Mesenchymal stem cell (in vitro differentiated cells and primary cell): Measurements from ENCODE around the gene DCAF16.

Experiments
- DNase-seq: peaks from one replicate; pipeline ENCODE4 v3.0.0-alpha.2; 2013
- H2AFZ ChIP-seq: one replicate; pipeline ENCODE4 v1.6.1; 2013; ENCODE audit warnings: low read depth, mild to moderate bottlenecking, control low read depth, inconsistent platforms, low read length, moderate library complexity
- H2AK5ac ChIP-seq: 2 replicates; pipeline ENCODE4 v1.6.1; 2013; ENCODE audit warnings: low read length, moderate library complexity, mild to moderate bottlenecking, inconsistent platforms; ENCODE audit not compliant: severe bottlenecking
- H2BK120ac ChIP-seq: one replicate; pipeline ENCODE4 v1.6.1; 2013; ENCODE audit warnings: low read depth, mild to moderate bottlenecking, inconsistent platforms, low read length, moderate library complexity
- H2BK12ac ChIP-seq, 2 experiments: one replicate each; pipeline ENCODE4 v1.6.1; 2013; ENCODE audit warnings: inconsistent platforms in 2 of 2, low read length in 2 of 2, mild to moderate bottlenecking in 2 of 2, moderate library complexity in 2 of 2, control low read depth in 1 of 2
- H2BK15ac ChIP-seq: one replicate; pipeline ENCODE4 v1.6.1; 2013; ENCODE audit warnings: mild to moderate bottlenecking, low read depth, inconsistent platforms; ENCODE audit not compliant: poor library complexity, severe bottlenecking
- H2BK5ac ChIP-seq: 2 replicates; pipeline ENCODE4 v1.6.1; 2013; ENCODE audit warnings: low read depth, mild to moderate bottlenecking, low read length, control low read depth, inconsistent platforms; ENCODE audit not compliant: poor library complexity, severe bottlenecking
- H3K14ac ChIP-seq, 2 experiments: one replicate each; pipeline ENCODE4 v1.6.1; 2013; ENCODE audit warnings: inconsistent platforms in 2 of 2, low read length in 2 of 2, control low read depth in 1 of 2, mild to moderate bottlenecking in 1 of 2, moderate library complexity in 1 of 2
- H3K18ac ChIP-seq, 2 experiments: one replicate each; pipeline ENCODE4 v1.6.1; 2013; ENCODE audit warnings: inconsistent platforms in 2 of 2, low read length in 2 of 2, control low read depth in 1 of 2, low read depth in 1 of 2, mild to moderate bottlenecking in 1 of 2
- H3K23ac ChIP-seq, 2 experiments: one replicate each; pipeline ENCODE4 v1.6.1; 2013; ENCODE audit warnings: inconsistent platforms in 2 of 2, low read length in 2 of 2, mild to moderate bottlenecking in 2 of 2, moderate library complexity in 2 of 2, control low read depth in 1 of 2
- H3K27ac ChIP-seq: 2 replicates; pipeline ENCODE4 v1.5.1; 2013; ENCODE audit warnings: mild to moderate bottlenecking, moderate library complexity, low read length, control low read depth, inconsistent platforms; ENCODE audit not compliant: poor library complexity, severe bottlenecking
- H3K27me3 ChIP-seq, 2 experiments: 2 replicates each; pipeline versions ENCODE4 v1.6.1 to v1.7.0; 2013; ENCODE audit warnings: low read length in 2 of 2, mild to moderate bottlenecking in 2 of 2, moderate library complexity in 2 of 2, control low read depth in 1 of 2, inconsistent platforms in 1 of 2; ENCODE audit not compliant: control insufficient read depth in 1 of 2, insufficient read depth in 1 of 2
- H3K36me3 ChIP-seq, 2 experiments: 2 replicates each; pipeline versions ENCODE4 v1.6.1 to v1.7.0; 2013; ENCODE audit warnings: low read length in 2 of 2, control low read depth in 1 of 2, inconsistent platforms in 1 of 2, low read depth in 1 of 2, mild to moderate bottlenecking in 1 of 2; ENCODE audit not compliant: insufficient read depth in 2 of 2, control insufficient read depth in 1 of 2
- H3K4ac ChIP-seq, 2 experiments: one replicate each; pipeline ENCODE4 v1.6.1; 2013; ENCODE audit warnings: inconsistent platforms in 2 of 2, low read length in 2 of 2, mild to moderate bottlenecking in 2 of 2, moderate library complexity in 2 of 2, control low read depth in 1 of 2, low read depth in 1 of 2
- H3K4me1 ChIP-seq: 2 replicates; pipeline ENCODE4 v1.6.1; 2013; ENCODE audit warnings: low read depth, low read length, control low read depth; ENCODE audit not compliant: control insufficient read depth, insufficient read depth
- H3K4me2 ChIP-seq: 2 replicates; pipeline ENCODE4 v1.6.1; 2013; ENCODE audit warnings: low read length, mild to moderate bottlenecking, inconsistent platforms; ENCODE audit not compliant: poor library complexity, severe bottlenecking
- H3K4me3 ChIP-seq, 2 experiments: 2 replicates each; pipeline versions ENCODE4 v1.5.1 to v1.7.0; 2013; ENCODE audit warnings: low read length in 2 of 2, mild to moderate bottlenecking in 2 of 2, control low read depth in 1 of 2, low read depth in 1 of 2; ENCODE audit not compliant: insufficient read depth in 1 of 2
- H3K79me1 ChIP-seq: replicated peaks from 2 replicates; pipeline ENCODE4 v1.6.1; 2013; ENCODE audit warnings: mild to moderate bottlenecking, control low read depth, low read length, inconsistent platforms; ENCODE audit not compliant: poor library complexity, severe bottlenecking
- H3K9ac ChIP-seq: 2 replicates; pipeline ENCODE4 v1.7.0; 2013; ENCODE audit warnings: mild to moderate bottlenecking, low read length, moderate library complexity
- H3K9me3 ChIP-seq: 2 replicates; pipeline ENCODE4 v1.7.0; 2013; ENCODE audit warnings: mild to moderate bottlenecking, low read length; ENCODE audit not compliant: control insufficient read depth
- H4K8ac ChIP-seq: one replicate; pipeline ENCODE4 v1.6.1; 2013; ENCODE audit warnings: inconsistent platforms, mild to moderate bottlenecking, low read length, moderate library complexity
- H4K91ac ChIP-seq: one replicate; pipeline ENCODE4 v1.6.1; 2013; ENCODE audit warnings: mild to moderate bottlenecking, low read length, inconsistent platforms
- WGBS: methylation state at CpG from one replicate; pipeline ENCODE4 v1.1.7; 2013; ENCODE audit warnings: mixed read lengths; 5-methylcytosine and 5-hydroxymethylcytosine counted together

DCAF16 gene

GRCh38 chr4:17797808-17798207, 12.7 kb downstream of the DCAF16 start:
- H3K14ac ChIP-seq, result no peak overlapping the region
- H3K27ac ChIP-seq, result no peak overlapping the region
- no peak overlapping the region for H2AK5ac ChIP-seq
- H3K4me1 ChIP-seq, result no peaks in the 10 kb centered on the region
- no peak overlapping the region for H3K4me3 ChIP-seq
- no peak overlapping the region for H2BK15ac ChIP-seq
- H2BK5ac ChIP-seq, result no peak overlapping the region
- H3K9me3 ChIP-seq, result no peaks in the 10 kb centered on the region
- peaks cover 17% of the 10 kb centered on the region for H3K79me1 ChIP-seq
- H3K23ac ChIP-seq, result no peak overlapping the region
- no peak overlapping the region for H3K18ac ChIP-seq
- H3K9ac ChIP-seq, result no peak overlapping the region
- no peak overlapping the region for H4K91ac ChIP-seq
- H3K4ac ChIP-seq, result no peak overlapping the region
- DNase-seq, result no peak
- no peak overlapping the region for H3K4me2 ChIP-seq
- H2BK12ac ChIP-seq, result no peak overlapping the region
- no peak overlapping the region for H4K8ac ChIP-seq
- H2BK120ac ChIP-seq, result no peak overlapping the region
- no peak overlapping the region for H2AFZ ChIP-seq
- no peaks in the 10 kb centered on the region for H3K27me3 ChIP-seq
- peaks cover 3 to 59% of the 10 kb centered on the region in 2 experiments for H3K36me3 ChIP-seq
- WGBS, result 100% methylated on average over 1 of the region's 1 CpG

DNA sequence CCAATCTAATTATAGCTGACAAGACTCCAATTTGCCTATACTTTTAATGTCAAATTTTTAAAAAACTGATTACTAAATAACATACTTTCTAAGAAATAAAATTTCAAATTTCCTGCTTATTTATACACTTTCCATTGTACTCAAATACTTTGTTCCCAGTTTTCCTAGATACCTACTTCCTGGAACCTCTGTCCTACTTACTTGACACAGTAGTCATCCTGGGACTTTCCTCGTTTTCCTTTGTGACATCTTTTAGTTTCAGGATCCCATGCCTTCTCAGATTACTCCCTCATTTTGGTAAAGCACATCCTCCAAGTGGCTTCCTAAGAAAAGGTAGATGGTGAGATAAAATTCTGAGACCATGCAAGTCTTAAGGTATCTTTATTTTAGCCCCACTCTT, 15.8 kb downstream of the DCAF16 start:
- 67% methylated on average over 1 of the region's 1 CpG for WGBS
- no peak overlapping the region for H2AK5ac ChIP-seq
- no peak overlapping the region for H4K91ac ChIP-seq
- no peaks in the 10 kb centered on the region for H3K27me3 ChIP-seq
- no peaks in the 10 kb centered on the region for H3K4me1 ChIP-seq
- no peak overlapping the region for H3K23ac ChIP-seq
- H3K18ac ChIP-seq, result no peak overlapping the region
- no peak overlapping the region for H3K14ac ChIP-seq
- no peak overlapping the region for H3K4me2 ChIP-seq
- no peak overlapping the region for H3K9ac ChIP-seq
- H3K9me3 ChIP-seq, result no peaks in the 10 kb centered on the region
- no peak overlapping the region for H2BK5ac ChIP-seq
- H3K36me3 ChIP-seq, result peaks cover 3 to 38% of the 10 kb centered on the region in 2 experiments
- H3K79me1 ChIP-seq, result peaks cover 17% of the 10 kb centered on the region
- no peak overlapping the region for H4K8ac ChIP-seq
- no peak for DNase-seq
- no peak overlapping the region for H2BK120ac ChIP-seq
- no peak overlapping the region for H2AFZ ChIP-seq
- H2BK15ac ChIP-seq, result no peak overlapping the region
- H3K4me3 ChIP-seq, result no peak overlapping the region
- H2BK12ac ChIP-seq, result no peak overlapping the region
- no peak overlapping the region for H3K27ac ChIP-seq
- no peak overlapping the region for H3K4ac ChIP-seq

DNA sequence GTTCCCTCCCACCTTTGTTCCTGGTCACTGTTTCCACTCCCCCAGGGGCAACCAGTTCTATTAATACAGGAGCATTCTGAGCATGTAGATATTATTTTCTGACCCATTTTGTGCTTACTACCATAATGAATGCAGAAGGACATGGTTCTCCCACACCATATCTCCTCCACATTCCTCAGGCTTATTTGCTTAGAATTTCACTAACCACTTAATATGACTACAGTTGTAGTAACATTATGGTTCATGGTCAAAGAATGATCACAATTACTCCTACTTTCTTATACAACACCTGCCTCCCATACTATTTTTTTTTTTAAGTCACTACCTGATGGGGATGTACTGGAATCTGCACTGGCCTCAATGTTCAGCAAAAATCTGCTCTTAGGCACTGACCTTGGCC, 21.6 kb downstream of the DCAF16 start:
- Histone ChIP-seq H2AK5ac (no peak overlapping the region), H4K8ac (no peak overlapping the region), H3K27ac (no peak overlapping the region), H3K4ac (no peak overlapping the region), H3K14ac (no peak overlapping the region), H3K36me3 (peaks cover 0 to 6% of the 10 kb centered on the region in 2 experiments), H3K4me3 (no peak overlapping the region), H3K18ac (no peak overlapping the region), H2BK15ac (no peak overlapping the region), H3K9ac (no peak overlapping the region), H3K4me1 (no peaks in the 10 kb centered on the region), H3K23ac (no peak overlapping the region), H3K4me2 (no peak overlapping the region), H2AFZ (no peak overlapping the region), H2BK5ac (no peak overlapping the region), H3K9me3 (no peaks in the 10 kb centered on the region), H2BK120ac (no peak overlapping the region), H3K27me3 (no peaks in the 10 kb centered on the region), H4K91ac (no peak overlapping the region), H2BK12ac (no peak overlapping the region), H3K79me1 (peaks cover 5% of the 10 kb centered on the region)
- DNase-seq, result no peak

GRCh38 chr4:17787315-17787714, 23.2 kb downstream of the DCAF16 start:
- Histone ChIP-seq H3K4me2 (no peak overlapping the region), H3K9me3 (no peaks in the 10 kb centered on the region), H3K14ac (no peak overlapping the region), H3K4me1 (no peaks in the 10 kb centered on the region), H3K18ac (no peak overlapping the region), H3K4me3 (no peak overlapping the region), H2BK12ac (no peak overlapping the region), H3K27me3 (peaks cover 2 to 3% of the 10 kb centered on the region in 2 experiments), H2BK15ac (no peak overlapping the region), H3K79me1 (peaks cover 5% of the 10 kb centered on the region), H3K9ac (no peak overlapping the region), H2BK5ac (no peak overlapping the region), H3K4ac (no peak overlapping the region), H3K27ac (no peak overlapping the region), H2AK5ac (no peak overlapping the region), H2BK120ac (no peak overlapping the region), H3K23ac (no peak overlapping the region), H3K36me3 (no peaks in the 10 kb centered on the region), H2AFZ (no peak overlapping the region), H4K91ac (no peak overlapping the region), H4K8ac (no peak overlapping the region)
- no peak for DNase-seq
- WGBS, result 91% methylated on average over 2 of the region's 5 CpGs
